Measurements from ENCODE around the gene SGTA.
"Not testable (repeated sequence)": the region's sequence is repeated elsewhere in the genome, so short reads cannot be mapped to it uniquely, and the experiment has no call there.

Gene SGTA

DNA sequence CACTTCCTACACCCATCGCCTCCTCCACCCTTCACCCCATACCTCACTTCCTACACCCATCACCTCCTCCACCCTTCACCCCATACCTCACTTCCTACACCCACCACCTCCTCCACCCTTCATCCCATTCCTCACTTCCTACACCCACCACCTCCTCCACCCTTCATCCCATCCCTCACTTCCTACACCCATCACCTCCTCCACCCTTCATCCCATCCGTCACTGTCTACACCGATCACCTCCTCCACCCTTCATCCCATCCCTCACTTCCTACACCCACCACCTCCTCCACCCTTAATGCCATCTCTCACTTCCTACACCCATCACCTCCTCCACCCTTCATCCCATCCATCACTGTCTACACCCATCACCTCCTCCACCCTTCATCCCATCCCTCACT lies 69.9 kb downstream of the SGTA start:
- DNase-seq (ENCODE audit: low read depth in 2 of 2) = not testable (repeated sequence)

DNA sequence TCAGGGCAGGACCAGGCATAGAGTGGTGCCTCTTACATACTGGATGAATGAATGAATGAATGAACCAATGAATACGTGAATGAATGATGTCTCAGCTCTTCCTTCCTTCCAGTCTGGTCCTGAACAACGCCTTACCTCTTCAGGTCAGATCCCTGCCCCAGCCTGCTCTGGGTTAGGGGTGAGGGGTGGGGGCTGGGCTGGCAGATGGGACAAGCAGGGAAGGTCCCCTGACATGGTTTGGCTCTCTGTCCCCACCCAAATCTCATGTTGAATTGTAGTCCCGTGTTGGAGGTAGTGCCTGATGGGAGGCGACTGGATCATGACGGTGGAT lies 71.2 kb downstream of the SGTA start:
- no peak for DNase-seq (ENCODE audit: low read depth in 2 of 2)

DNA sequence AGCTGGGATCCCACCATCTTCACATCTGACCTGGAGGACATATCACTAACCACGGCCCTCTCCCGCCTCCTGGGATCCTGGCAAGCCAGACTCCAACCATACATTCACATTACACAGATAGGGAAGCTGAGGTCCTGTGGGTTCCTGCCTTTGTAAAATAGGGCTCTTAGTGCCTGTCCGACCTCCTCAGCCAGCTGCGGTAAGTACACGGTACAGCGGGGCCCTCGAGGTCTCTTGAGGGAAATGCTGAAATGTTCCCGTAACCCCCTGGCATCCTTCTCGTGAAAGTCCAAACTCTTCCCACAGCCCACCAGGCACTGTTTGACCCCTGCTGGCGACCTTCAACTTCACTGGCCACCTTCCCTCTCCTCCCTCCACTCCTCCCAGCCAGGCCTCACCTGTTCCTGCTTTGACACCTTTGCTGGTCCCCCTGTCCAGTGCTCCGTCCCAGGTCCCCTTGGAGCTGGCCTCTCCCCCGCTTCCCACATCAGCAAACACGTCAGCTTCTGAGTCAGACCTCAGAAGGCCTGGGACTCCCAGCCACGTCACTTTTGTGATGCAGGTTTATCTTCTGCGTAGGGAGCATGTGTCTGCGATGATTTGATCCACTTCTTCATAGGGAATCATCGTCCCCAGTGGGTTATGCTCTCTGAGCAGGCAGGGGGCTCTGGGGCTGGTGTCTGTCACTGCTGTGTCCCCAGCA lies 71.8 kb downstream of the SGTA start:
- DNase-seq (ENCODE audit: low read depth in 2 of 2) = no peak

DNA sequence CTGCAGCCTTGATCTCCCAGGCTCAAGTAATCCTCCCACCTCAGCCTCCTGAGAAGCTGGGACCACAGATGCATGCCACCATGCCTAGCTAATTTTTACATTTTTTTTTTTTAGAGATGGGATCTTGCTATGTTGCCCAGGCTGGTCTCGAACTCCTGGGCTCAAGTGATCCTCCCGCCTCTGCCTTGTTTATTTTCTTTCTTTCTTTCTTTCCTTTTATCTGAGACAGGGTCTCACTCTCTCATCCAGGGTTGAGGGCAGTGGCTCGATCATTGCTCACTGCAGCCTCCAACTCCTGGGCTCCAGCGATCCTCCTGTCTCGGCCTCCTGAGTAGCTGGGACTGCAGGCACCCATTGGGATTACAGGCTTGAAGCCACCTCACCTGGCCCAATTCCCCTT lies 76.8 kb downstream of the SGTA start:
- DNase-seq (ENCODE audit: low read depth in 2 of 2) = no peak
